Fibroblast of upper back skin (primary cell): Measurements from ENCODE around the gene SLC24A4.

ENCODE experiments used
- DNase-seq: peaks from one replicate; pipeline ENCODE4 v3.0.0-alpha.2; 2013

SLC24A4 gene, protein sequence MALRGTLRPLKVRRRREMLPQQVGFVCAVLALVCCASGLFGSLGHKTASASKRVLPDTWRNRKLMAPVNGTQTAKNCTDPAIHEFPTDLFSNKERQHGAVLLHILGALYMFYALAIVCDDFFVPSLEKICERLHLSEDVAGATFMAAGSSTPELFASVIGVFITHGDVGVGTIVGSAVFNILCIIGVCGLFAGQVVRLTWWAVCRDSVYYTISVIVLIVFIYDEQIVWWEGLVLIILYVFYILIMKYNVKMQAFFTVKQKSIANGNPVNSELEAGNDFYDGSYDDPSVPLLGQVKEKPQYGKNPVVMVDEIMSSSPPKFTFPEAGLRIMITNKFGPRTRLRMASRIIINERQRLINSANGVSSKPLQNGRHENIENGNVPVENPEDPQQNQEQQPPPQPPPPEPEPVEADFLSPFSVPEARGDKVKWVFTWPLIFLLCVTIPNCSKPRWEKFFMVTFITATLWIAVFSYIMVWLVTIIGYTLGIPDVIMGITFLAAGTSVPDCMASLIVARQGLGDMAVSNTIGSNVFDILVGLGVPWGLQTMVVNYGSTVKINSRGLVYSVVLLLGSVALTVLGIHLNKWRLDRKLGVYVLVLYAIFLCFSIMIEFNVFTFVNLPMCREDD

GRCh38 chr14:92323011-92323915 is at the start of gene SLC24A4:
TSS of gene SLC24A4 (plus strand) at chr14:92323165. CDS start at chr14:92323831, 666 bp downstream.
- no peak for DNase-seq

- DNase-seq, result no peak
These were observed 49.8 kb upstream of the SLC24A4 start for GRCh38 chr14:92273166-92273565.

DNA sequence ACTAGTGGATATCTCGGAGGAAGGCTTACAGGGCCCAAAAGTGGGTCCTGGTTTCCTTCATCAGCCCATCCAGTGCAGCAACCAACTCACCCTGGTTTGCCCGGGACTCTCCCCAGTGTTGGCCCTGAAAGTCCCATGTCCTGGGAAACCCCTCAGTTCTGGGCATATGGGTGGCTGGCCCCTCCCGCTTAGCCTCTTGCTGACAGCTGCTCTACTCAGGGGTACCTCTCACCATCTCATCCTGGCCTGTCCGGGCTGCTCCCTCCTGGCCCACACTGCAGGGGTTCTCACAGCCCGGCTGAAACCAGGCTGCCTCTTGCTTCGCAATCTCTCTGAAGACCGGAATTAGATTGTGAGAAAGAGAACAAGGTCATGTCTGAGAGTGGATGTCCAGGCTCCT is 48.9 kb upstream of the SLC24A4 start:
- DNase-seq, result no peak

- DNase-seq, result no peak
These were observed 46.9 kb upstream of the SLC24A4 start for GRCh38 chr14:92276074-92276473.

- no peak for DNase-seq
These were observed 45.9 kb upstream of the SLC24A4 start for GRCh38 chr14:92277031-92277430.

GRCh38 chr14:92280554-92281262 is 42.3 kb upstream of the SLC24A4 start:
- no peak for DNase-seq

DNA sequence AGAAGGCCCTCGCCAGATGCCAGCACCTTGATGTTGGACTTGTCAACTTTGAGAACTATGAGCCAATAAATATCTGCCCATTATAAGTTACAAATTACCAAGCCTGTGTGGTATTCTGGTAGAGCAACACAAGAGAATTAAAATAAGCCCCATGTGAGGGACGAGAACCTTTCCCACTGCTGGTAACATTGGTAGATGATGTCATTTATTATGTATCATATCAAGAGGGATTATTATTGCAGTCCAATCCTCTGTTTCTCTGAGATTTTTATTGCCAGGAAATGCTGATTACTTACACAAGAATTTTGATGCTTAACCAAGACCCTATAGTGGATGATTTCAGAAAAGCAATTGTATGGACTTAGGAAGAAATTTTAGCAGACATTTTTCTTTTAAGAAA is 40.3 kb upstream of the SLC24A4 start:
- no peak for DNase-seq

DNA sequence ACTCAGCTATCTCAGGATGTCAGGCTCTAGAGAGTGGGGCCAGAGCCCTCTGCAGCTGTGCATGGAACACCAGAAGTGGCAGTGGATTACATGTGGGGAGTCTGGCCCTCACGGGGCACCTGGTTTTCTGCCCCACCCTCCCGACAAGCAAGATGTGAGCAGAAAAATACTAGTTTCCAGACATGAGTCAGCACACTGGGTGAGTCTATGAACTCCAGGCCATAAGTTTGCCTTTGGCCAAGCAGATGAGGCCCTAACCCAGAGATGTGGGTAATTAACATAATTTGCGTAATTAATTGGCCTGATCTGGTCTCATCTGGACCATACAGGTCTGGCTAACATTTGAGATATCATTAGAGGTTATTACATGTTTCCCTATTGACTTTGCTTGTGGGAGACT is 37.7 kb upstream of the SLC24A4 start:
- no peak for DNase-seq

DNA sequence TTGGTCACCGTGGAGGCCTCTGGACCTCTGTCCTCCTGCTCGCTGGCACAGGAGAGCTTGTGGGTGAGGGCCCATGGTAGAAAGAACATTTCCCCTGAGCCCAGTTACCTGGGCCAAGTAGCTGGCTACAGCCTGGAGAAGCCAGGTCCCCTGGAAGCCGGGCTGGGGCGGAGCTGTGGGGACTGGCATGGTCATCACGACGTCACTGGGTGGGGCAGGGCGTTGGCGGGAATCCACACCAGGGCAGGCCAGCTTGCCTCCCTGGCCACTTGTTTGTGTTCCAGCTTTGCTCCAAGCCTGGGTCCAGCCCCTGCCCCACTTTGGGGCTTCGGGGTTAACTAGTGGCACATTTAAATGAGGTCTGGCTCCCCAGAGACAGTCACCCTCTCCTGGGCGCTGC is 35.0 kb upstream of the SLC24A4 start:
- no peak for DNase-seq

DNA sequence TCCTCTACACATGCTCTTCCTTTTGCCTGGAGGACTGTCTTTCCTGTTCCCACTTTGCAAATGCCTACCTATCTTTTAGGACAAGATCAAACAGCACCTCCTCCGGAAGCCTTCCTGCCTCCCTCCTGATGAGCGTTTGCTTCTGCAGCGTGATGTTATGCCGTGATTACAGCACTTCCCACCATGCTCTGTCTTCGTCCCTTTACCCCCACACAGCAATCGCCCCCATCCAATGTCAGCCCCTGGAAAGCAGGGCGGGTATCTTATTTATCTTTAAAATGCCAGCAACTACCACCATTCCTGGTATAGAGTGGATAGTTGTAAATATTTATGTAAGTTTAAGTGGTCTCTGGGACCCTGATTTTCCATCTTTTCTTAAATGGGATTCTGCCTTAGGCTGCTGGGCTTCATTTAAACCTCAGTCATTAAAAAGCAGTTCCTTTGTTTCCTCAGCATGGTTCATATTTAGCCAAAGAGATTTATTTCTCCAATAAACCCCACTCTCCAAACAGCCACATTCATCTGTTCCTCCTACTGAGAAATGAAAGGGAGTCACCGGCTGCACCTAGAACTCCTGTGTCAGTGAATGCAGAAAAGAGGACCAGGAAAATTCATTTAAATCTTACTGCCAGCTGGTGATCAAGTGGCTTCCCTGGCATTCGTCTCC is 33.8 kb upstream of the SLC24A4 start:
- no peak for DNase-seq

GRCh38 chr14:92292673-92293072 is 30.3 kb upstream of the SLC24A4 start:
- DNase-seq, result no peak

DNA sequence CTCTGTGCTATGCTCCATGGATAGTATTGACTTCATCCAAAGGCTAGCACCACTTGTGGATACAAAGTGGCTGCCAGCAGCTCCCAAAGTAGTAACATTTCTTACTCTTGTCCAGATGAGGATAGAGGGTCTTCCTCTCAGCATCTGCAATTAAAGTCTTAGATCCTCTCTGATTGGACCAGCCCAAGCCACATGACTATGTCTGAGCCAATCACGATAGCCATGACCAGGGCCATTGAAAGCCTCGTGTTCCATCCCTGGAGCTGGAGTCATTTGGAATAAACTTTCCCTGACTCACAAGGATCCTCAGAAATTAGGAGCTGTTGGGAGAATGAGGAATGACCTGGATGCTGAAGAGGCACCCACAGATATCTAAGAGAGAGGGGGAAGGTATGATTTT is 28.5 kb upstream of the SLC24A4 start:
- no peak for DNase-seq

GRCh38 chr14:92297818-92298595 is 25.0 kb upstream of the SLC24A4 start:
- no peak for DNase-seq

GRCh38 chr14:92302481-92302880 is 20.5 kb upstream of the SLC24A4 start:
- no peak for DNase-seq

GRCh38 chr14:92308716-92309115 is 14.2 kb upstream of the SLC24A4 start:
- no peak for DNase-seq

DNA sequence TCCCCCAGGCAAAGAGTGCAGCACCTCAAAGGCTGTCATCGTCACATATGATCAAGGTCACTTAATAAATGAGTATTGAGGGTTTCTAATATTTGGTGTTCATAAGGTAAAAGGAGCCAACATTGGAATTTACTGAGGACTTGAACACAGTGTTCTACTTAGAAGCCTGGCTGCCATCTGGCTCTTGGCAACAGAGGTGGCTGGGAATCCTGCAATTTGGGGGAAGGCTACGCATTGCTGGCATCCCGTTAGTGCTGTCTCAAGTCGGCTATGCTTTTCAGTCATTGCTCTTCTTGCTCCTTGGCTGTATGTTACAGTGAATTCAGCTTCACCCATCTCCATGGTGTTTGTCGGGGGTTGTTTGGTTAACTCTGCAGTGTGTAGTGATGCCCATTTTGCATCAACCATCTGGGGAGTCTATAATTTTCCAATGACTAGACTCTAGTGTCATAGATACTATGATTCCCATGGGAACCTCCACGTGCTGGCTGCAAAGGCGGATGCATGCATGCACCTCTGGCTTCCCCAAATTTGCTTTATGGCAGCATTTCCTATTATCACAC is 12.9 kb upstream of the SLC24A4 start:
- DNase-seq, result no peak

GRCh38 chr14:92310776-92311375 is 12.1 kb upstream of the SLC24A4 start:
- DNase-seq, result no peak

GRCh38 chr14:92314182-92314581 is 8.8 kb upstream of the SLC24A4 start:
- DNase-seq, result no peak

DNA sequence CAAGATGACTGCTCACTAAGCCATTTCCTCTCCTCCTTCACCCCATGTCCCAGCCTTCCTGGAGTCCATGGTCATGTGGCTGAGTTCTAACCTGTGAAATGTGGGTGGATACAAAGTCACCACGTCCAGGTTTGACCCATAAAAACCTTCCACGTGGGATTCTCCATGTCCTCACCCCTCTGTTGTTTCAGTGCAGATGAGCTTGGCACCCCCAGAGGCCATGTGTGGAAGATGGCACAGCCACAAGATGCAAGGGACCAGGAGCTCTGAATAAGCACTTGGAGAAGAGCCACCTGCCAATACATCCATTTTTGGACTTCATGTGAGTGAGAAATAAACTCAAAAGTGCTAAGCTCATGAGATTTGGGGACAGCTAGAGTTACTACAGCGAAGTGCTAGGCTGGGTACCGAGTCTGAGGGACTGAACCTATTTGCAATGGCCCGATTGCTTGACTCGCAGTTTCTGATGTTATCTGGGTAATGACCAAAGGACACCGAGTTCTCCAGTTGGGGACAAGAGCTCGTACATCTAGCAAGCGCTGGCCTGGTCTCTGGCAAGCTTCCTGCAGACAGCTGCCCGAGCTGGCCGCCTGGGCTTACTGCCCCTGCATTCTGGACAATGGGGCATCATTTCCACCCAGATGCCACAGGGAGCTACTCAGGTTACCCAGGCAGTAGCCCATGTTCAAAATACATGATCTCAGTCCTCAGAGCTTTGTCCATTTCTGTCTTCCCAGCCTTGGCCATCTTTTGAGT is 7.7 kb upstream of the SLC24A4 start:
- DNase-seq, result no peak

GRCh38 chr14:92316176-92316575 is 6.8 kb upstream of the SLC24A4 start:
- no peak for DNase-seq
